Urinary bladder (tissue), 4 donors: ENCODE data around the gene PGA3. TPM values are rescaled to one million over a fixed set of nuclear protein-coding genes. Genes with fewer than 3 reads are reported as not detected.
A peak's percentile ranks its signal among the peaks of the same experiment; 100 is the strongest.
"Not testable (repeated sequence)": the region's sequence is repeated elsewhere in the genome, so short reads cannot be mapped to it uniquely, and the experiment has no call there.

ENCODE experiments used
- DNase-seq: peaks from one replicate; pipeline ENCODE4 v3.0.0-alpha.2; 2015; ENCODE audit errors: extremely low spot score
- H3K27ac ChIP-seq: one replicate; pipeline ENCODE4 v1.5.1; 2013; ENCODE audit warnings: low read depth, mild to moderate bottlenecking, moderate library complexity
- H3K36me3 ChIP-seq: one replicate; pipeline ENCODE4 v1.6.1; 2013; ENCODE audit warnings: mild to moderate bottlenecking, moderate library complexity; ENCODE audit not compliant: insufficient read depth
- H3K4me1 ChIP-seq: one replicate; pipeline ENCODE4 v1.6.1; 2013; ENCODE audit warnings: mild to moderate bottlenecking, moderate library complexity; ENCODE audit not compliant: insufficient read depth
- H3K4me3 ChIP-seq: one replicate; pipeline ENCODE4 v1.5.1; 2013; ENCODE audit warnings: low read depth, low read length
- WGBS: extraction: QIAGEN DNeasy Blood & Tissue Kit; methylation state at CpG from one replicate; pipeline ENCODE4 v1.1.7; 2013; 5-methylcytosine and 5-hydroxymethylcytosine counted together
- polyA plus RNA-seq: library from polyadenylated mRNA; stranded (reverse); fragments of 200-250 nt; gene quantifications from one replicate; pipeline ENCODE4 v1.2.3, GENCODE V29; 2013
- total RNA-seq: library from RNA; depleted of rRNA; stranded (reverse); fragments of >200 nt; gene quantifications from one replicate; pipeline ENCODE4 v1.2.3, GENCODE V29; 2014
- donor health status: healthy with polysubstance abuse.
- donor health status: healthy.

PGA3 gene
- 1.3 TPM for total RNA-seq
- polyA plus RNA-seq, result 0.60 TPM

- not testable (repeated sequence) for H3K4me3 ChIP-seq, DNase-seq, H3K36me3 ChIP-seq, H3K27ac ChIP-seq, H3K4me1 ChIP-seq
- 54% methylated on average over 17 of the region's 18 CpGs for WGBS
Measured at GRCh38 chr11:61202950-61203746, at the start of gene PGA3. Gene PGA3 (plus strand): TSS chr11:61203515. CDS start chr11:61203565, 50 bp downstream.

- Histone ChIP-seq H3K36me3 (no peaks in the 10 kb centered on the region), H3K4me3 (no peak overlapping the region), H3K27ac (peak overlapping the region; percentile 63), H3K4me1 (no peaks in the 10 kb centered on the region)
- WGBS, result 61% methylated on average over 2 of the region's 2 CpGs
- DNase-seq, result no peak
Measured at GRCh38 chr11:61153593-61154095, 49.7 kb upstream of the PGA3 start.

- H3K27ac ChIP-seq, result no peak overlapping the region
- H3K36me3 ChIP-seq, result no peaks in the 10 kb centered on the region
- WGBS, result 97% methylated on average over 4 of the region's 4 CpGs
- no peak overlapping the region for H3K4me3 ChIP-seq
- no peaks in the 10 kb centered on the region for H3K4me1 ChIP-seq
- DNase-seq, result no peak
Measured at GRCh38 chr11:61154528-61154927, 48.8 kb upstream of the PGA3 start.

DNA sequence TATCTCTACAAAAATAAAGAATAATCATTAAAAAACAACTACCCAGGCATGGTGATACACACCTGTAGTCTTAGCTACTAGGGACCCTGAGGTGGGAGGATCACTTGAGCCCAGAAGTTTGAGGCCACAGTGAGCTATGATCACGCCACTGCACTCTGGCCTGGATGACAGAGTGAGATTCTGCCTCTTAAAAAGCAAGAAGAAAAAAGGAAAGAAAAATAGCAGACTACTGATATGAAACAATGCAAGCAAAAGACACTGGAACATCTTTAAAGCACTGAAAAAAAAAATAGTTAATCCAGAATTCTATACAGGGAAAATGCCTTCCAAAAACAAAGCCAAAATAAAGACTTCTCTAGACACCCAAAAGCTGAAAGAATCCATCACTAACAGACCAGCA is 48.0 kb upstream of the PGA3 start:
- Histone ChIP-seq H3K4me3 (no peak overlapping the region), H3K4me1 (no peaks in the 10 kb centered on the region), H3K36me3 (no peaks in the 10 kb centered on the region), H3K27ac (no peak overlapping the region)
- no peak for DNase-seq
- WGBS, result 100% methylated on average over 1 of the region's 1 CpG

DNA sequence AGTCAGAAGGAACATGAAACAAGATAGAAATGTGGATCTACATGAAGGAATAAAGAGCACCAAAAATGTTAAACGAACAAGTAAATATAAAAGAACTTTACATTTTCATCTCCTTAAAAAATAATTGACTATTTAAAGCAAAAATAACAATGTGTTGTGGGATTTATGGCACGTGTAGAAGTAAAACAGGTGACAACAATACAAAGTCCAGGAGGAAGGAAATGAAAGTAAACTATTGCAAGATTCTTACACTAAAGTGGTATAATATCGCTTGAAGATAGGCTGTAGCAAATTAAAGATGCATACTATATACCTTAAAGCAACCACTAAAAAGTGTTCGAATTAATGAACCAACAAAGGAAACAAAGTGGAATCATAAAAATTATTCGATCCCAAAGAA is 47.6 kb upstream of the PGA3 start:
- no peak overlapping the region for H3K4me3 ChIP-seq
- no peak for DNase-seq
- 97% methylated on average over 5 of the region's 5 CpGs for WGBS
- H3K27ac ChIP-seq, result no peak overlapping the region
- no peaks in the 10 kb centered on the region for H3K36me3 ChIP-seq
- no peaks in the 10 kb centered on the region for H3K4me1 ChIP-seq

DNA sequence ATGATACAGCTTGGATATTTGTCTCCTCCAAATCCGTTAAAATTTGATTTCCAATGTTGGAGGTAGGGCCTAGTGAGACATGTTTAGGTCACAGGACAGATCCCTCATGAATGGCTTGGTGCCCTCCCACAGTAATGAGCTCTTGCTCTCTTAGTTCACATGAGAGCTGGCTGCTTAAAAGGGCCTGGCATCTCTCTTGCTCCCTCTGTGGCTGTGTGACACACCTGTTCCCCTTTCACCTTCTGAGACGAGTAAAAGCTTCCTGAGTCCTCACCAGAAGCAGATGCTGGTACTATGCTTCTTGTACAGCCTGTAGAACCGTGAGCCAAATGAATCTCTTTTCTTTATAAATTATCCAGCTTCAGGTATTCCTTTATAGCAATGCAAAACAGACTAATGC is 45.6 kb upstream of the PGA3 start:
- Histone ChIP-seq H3K4me3 (no peak overlapping the region), H3K36me3 (no peaks in the 10 kb centered on the region), H3K4me1 (no peaks in the 10 kb centered on the region), H3K27ac (no peak overlapping the region)
- WGBS, result 78% methylated on average over 3 of the region's 3 CpGs
- DNase-seq, result no peak

GRCh38 chr11:61158691-61159381 is 44.5 kb upstream of the PGA3 start:
- Histone ChIP-seq H3K27ac (peak overlapping the region; percentile 32), H3K36me3 (no peaks in the 10 kb centered on the region), H3K4me3 (no peak overlapping the region), H3K4me1 (no peaks in the 10 kb centered on the region)
- 17% methylated on average over 3 of the region's 3 CpGs for WGBS
- DNase-seq, result no peak

DNA sequence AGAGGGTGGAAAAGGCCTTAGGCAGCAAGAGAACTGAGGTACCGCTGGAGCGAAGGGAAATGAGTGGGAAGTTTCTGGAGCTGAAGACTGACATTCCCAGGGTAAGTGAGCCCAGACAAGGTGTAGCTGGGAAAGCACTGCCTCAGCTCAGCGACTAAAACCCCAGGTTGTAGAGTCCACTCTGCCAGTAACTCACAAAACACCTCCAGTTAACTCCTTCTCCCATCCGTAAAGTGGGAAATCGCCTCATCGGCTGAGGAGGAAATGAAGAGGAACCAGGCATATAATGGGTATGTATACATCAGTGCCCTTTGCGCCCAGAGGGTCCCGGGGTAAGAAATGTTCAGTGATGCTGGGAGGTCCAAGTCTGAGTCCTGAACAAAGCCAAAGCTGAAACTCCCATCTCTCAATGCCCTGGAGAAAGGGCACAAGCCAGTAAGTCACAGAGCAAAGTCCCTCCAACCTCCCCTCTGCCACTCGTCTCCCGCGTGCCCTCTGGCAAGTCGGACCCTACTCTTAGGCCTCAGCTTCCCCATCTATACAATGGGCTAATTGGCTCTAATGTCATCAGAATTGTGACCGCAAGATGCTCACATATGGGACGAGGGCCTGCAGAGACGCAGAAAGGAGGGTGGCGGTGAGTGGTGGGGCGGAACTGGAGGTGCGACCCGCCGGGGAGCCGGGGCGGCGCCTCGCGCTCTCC is 42.7 kb upstream of the PGA3 start:
- WGBS, result 15% methylated on average over 25 of the region's 25 CpGs
- DNase-seq, result no peak
- no peaks in the 10 kb centered on the region for H3K36me3 ChIP-seq
- peak overlapping the region; percentile 98 for H3K27ac ChIP-seq
- H3K4me3 ChIP-seq, result peak overlapping the region; percentile 91
- no peaks in the 10 kb centered on the region for H3K4me1 ChIP-seq

DNA sequence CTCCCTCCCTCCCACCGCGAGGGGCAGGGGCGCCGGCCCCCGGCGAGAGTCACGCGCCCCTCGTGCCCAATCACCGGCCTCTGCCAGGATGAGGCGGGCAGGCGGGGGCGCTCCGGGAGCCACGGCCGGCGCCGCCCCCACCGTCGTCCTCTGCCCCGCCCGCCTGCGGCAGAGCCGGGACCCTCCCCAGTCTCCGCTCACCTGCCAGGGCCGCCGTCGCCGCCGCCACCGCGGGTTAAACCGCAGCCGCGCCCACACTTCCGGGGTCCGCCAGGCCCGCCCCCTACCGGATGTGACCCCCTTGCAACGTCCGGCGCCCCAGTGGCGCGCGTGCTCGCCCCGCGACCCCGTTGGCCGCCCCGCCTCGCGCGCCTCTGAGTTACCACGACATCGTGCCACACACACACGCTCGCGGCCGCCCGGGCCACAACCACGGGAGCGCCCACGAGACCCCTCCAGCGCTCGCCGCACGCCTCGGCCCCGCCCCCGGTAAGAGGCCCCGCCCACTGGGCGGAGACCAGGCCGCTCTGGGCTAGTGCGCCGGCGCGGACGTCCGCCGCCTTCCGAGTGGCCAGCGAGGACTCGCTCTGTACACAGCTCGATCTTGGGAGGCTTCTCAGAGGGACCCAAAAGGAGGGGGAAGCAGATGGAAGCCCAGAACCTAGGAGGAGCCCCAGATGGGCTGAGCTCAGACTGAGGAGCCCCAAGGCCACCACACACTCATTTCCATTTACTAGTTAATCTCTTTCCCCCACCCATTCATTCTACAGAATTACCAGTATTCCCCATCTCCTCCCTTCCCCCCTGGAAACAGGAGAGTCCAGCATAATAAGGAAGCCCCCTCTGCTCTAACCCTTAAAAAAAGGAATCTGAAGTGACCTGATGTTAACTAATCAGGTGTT is 41.9 kb upstream of the PGA3 start, which contains the start of gene VPS37C:
Gene VPS37C (minus strand): TSS at position 237 of the 902 bp plus-strand sequence. CDS start 22,597 bp downstream, outside the sequence.
- peak within 1 kb of the TSS; percentile 98 for H3K27ac ChIP-seq
- H3K4me3 ChIP-seq, result peak within 1 kb of the TSS; percentile 91
- H3K36me3 ChIP-seq, result no peaks in the 10 kb centered on the region
- H3K4me1 ChIP-seq, result no peaks in the 10 kb centered on the region
- DNase-seq, result peak; percentile 66
- WGBS, result under 1% methylated on average over 83 of the region's 85 CpGs

GRCh38 chr11:61162092-61162941 is 41.0 kb upstream of the PGA3 start:
- peak overlapping the region; percentile 91 for H3K4me3 ChIP-seq
- no peak for DNase-seq
- WGBS, result 69% methylated on average over 8 of the region's 8 CpGs
- no peaks in the 10 kb centered on the region for H3K4me1 ChIP-seq
- H3K27ac ChIP-seq, result no peak overlapping the region
- H3K36me3 ChIP-seq, result no peaks in the 10 kb centered on the region

GRCh38 chr11:61163021-61163420 is 40.3 kb upstream of the PGA3 start:
- 91% methylated on average over 4 of the region's 4 CpGs for WGBS
- no peak for DNase-seq
- H3K27ac ChIP-seq, result no peak overlapping the region
- no peaks in the 10 kb centered on the region for H3K36me3 ChIP-seq
- H3K4me1 ChIP-seq, result no peaks in the 10 kb centered on the region
- H3K4me3 ChIP-seq, result no peak overlapping the region
